Measurements from ENCODE around the gene SLC2A8. TPM values are rescaled to one million over a fixed set of nuclear protein-coding genes. Genes with fewer than 3 reads are reported as not detected.

SLC2A8 gene
- total RNA-seq, 1 donor from 2014 or later, result 19.3 TPM

GRCh38 chr9:127457191-127457878, 60.4 kb downstream of the SLC2A8 start:
- DNase-seq (ENCODE audit: low spot score), result no peak

Other genes with a start within 250 kb of the SLC2A8 start
- 34.4 TPM for gene GARNL3, start 132.4 kb upstream of the SLC2A8 start, total RNA-seq (ENCODE audit: insufficient read depth, low replicate concordance)
- 15.2 TPM for gene ZNF79, start 27.2 kb downstream of the SLC2A8 start, total RNA-seq (ENCODE audit: insufficient read depth, low replicate concordance)
- 1,065 TPM for gene RPL12, start 54.2 kb downstream of the SLC2A8 start, total RNA-seq (ENCODE audit: insufficient read depth, low replicate concordance)
- gene LRSAM1, start 54.3 kb downstream of the SLC2A8 start, total RNA-seq (ENCODE audit: insufficient read depth, low replicate concordance), result 19.5 TPM
- gene STXBP1, start 215.1 kb downstream of the SLC2A8 start, total RNA-seq (ENCODE audit: insufficient read depth, low replicate concordance), result 14.4 TPM

All from umbilical cord (tissue), 2 donors.